Stimulated activated CD4-positive, alpha-beta T cell treated with anti-CD3 and anti-CD28 coated beads, Interleukin-2, amount 100 ng/mL, for 48 hours (primary cell): ENCODE measurements around the gene EEF1AKMT1.
"Not testable (repeated sequence)": the region's sequence is repeated elsewhere in the genome, so short reads cannot be mapped to it uniquely, and the experiment has no call there.

Source experiments
- DNase-seq, 2 donors: peaks; one replicate each; pipeline ENCODE4 v3.0.0-alpha.2; 2020

Gene EEF1AKMT1

DNA sequence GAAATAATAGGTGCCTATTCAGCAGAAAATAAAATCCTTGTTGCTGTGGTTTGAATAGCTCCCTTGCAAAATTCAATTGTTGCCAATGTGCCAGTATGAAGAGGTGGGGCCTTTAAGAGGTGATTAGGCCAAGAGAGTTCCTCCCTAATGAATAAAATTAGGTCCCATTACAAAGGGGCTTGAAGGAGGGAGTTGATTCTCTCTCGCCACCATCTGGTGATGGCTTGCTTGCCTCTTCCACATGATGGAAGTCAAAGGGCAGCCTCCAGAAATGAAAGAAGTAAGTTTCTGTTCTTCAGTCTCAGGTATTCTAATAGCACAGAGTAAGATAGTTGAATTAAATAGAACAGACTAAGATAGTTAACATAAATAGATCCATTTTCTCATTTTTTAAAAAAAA is 3.0 kb upstream of the EEF1AKMT1 start:
- DNase-seq = no peak

DNA sequence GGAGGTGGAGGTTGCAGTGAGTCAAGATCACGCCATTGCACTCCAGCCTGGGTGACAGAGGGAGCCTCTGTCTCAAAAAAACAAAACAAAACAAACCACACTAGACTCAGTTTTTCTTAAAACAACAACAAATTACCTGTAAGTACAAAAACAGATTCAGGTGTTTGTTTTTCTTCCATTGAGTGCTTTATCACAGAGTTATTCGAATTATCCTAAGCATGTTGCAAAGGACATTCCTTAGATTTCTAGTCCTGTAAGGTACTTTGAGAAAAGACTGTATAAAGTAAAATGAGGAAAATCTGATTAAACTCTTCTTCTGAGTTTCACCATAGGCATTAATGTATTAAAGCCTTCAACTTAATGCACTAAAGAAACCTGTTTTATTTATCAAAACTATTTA is 2.2 kb upstream of the EEF1AKMT1 start:
- DNase-seq = no peak

DNA sequence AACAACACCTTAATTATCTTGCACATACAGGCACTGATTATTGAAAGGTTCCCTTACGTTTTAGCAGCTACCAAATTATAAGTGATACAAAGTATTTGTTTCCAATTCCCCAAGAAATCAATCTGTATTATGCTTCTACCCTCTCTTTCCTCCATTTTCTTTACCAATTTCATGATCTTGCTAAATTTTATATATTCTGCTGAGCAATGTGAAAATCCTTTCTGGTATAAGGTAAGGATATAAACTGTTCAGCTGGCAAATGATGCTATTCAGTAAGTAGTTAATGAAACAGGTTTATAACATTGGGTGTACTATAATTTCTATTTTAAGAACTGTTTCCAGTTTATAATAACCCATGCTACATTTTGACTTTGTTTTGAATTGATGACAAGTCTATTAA is 985 bp upstream of the EEF1AKMT1 start:
- DNase-seq = no peak

DNA sequence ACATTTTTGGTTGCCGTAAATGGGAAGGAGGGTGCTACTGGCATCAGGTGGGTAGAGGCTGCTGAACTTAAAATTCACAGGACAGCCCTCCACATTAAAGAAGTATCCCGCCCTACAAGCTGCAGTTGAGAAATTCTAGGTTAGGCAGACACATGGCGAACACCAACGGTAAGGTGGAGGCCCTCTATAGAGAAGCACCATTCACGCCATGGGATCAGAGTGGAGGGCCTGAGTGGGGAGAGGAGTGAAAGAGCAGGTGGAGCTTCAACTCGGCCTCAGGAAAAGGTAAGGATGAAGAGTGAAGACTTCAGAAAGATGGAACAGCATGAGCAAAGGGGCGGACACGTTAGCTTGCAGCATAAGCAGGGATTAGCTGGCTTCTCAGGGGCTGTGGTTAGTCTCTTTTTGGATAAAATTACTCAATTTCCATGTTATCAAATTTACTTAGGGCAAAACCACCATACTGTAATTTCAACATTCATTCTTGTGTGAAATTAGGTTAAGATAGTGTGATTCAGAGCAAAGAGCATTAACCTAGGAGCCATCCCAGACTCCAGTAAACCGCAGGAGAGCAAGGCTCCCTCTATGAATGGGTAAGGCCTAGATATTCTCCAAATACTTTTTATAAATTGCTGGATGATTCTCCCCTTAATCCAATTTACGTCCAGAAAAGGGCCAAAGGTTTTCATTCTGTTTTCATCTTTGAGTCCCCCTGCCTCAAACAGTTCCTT is 1.2 kb downstream of the EEF1AKMT1 start:
- no peak for DNase-seq

DNA sequence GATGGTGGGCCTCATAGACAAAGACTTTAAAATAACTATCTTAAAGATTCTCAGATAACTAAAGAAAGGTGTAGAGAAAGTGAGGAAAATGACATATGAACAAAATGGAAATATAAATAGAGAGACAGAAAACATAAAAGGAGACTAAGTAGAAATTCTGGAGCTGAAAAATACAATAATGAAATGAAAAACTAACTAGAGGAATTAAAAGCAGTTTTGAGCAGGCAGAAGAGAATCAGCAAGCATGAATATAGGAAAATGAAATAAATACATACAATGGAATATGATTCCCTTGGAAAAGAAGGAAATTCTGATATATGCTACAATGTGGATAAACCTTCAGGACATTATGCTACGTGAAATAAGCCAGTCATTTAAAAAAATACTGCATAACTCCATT is 3.9 kb downstream of the EEF1AKMT1 start:
- DNase-seq = no peak

DNA sequence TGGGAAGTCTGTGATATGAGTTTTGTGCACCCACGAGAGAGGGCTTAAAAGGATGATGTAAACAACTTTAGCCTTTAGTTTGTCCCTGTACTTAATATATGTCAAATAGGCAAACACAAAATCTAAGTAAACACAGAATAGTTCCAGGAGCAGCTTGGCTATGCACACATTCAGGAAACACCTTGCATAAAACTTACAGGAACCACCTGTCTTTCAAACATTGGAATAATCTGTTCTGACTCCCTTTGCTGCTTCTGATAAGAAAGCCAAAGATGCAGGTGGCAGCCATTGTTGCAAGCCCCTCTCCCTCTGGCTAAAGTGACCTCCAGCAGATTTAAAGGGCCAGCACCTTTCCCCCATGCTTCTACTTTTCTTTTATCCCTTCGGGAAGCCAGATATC is 4.7 kb downstream of the EEF1AKMT1 start:
- no peak for DNase-seq

DNA sequence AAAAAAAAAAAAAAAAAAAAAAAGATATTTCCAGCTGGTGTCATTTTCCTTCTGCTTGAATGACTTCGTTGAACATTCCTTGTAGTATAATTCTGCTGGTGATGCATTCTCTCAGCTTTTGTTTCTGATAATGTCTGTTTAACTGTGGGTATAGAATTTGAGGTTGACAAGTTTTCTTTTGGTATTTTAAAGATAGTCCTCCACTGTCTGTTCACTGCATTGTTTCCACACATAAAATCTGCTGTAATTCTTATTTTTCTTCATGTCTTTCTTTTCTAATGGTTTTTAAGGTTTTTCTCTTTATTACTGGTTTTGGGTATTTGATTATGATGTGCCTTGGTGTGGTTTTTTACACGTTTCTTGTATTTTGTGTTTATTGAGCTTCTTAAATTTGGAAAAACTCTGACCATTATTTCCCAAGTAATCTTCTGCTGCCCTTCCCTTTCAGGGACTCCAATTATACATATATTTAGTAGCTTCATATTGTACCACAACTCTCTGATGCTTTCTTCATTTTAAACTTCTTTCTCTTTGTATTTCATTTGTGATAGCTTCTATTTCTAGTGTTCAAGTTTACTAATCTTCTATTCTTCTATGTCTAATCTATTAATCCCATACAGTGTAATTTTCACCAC is 6.3 kb downstream of the EEF1AKMT1 start:
- no peak for DNase-seq

DNA sequence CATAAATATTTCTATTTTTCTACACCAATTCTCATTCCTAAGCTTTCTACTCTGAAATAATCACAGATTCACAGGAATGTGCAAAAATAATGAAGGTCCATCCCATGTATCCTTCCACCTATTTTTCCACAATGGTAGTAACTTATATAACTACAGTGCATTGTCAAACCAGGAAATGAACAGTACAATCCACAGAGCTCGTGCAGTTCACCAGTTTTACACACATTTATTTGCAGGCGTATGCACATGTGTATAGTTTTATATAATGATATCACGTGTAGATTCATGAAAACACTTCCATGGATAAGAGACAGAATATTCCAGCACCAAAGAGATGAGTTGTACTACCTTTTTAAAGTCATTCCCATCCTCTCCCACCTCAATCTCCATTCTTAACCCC is 12.9 kb downstream of the EEF1AKMT1 start:
- DNase-seq = no peak

DNA sequence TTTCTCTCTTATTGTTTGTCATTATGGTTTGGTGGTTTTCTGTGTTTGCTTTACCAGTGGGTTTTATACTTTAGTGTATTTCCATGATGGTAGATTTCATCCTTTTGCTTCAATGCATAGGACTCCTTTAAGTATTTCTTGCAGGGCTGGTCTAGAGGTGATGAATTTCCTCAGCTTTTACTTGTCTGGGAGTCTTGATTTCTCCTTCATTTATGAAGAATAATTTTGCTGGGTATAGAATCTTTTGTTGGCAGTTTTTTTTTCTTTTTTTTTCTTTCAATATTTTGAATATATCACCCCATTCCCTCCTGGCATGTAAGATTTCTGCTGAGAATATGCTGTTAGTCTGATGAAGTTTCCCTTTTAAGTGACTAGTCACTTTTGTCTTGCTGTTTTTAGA is 19.8 kb downstream of the EEF1AKMT1 start:
- no peak for DNase-seq

DNA sequence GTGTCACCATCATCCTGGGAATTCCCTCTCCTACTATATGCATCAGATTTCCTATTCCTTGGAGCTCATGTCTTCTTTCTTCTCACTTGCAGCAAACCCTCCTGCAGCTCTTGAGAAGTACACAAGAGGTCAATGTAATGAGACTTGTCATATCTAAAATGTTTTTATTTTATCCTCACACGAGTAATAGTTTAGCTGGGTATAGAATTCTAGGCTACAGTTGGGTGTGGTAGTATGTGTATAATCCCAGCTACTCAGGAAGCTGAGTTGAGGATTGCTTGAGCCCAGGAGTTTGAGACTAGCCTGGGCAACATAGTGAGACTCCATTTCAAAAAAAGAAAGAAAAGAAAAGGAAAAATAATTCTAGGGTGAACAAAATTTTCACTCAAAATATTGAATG is 24.4 kb downstream of the EEF1AKMT1 start:
- no peak for DNase-seq

DNA sequence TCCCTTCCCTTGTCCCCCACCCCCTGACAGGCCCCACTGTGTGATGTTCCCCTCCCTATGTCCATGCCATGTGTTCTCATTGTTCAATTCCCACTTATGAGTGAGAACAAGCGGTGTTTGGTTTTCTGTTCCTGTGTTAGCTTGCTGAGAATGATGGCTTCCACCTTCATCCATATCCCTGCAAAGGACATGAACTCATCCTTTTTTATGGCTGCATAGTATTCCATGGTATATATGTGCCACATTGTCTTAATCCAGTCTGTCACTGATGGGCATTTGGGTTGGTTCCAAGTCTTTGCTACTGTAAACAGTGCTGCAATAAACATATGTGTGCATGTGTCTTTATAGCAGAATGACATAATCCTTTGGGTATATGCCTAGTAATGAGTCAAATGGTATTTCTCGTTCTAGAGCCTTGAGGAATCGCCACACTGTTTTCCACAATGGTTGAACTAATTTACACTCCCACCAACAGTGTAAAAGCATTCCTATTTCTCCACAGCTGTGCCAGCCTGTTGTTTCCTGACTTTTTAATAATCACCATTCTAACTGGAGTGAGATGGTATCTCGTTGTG is 29.8 kb downstream of the EEF1AKMT1 start:
- not testable (repeated sequence) for DNase-seq

DNA sequence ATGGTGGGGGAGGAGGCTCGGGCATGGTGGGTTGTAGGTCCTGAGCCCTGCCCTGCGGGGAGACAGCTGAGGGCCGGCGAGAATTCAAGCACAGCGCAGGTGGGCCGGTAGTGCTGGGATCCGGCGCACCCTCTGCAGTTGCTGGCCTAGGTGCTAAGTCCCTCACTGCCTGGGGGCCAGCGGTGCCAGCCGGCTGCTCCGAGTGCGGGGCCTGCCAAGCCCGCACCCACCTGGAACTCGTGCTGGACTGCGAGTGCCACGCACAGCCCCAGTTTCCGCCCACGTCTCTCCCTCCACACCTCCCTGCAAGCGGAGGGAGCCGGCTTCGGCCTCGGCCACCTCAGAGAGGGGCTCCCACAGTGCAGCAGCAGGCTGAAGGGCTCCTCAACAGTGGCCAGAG is 33.7 kb downstream of the EEF1AKMT1 start:
- DNase-seq = no peak

DNA sequence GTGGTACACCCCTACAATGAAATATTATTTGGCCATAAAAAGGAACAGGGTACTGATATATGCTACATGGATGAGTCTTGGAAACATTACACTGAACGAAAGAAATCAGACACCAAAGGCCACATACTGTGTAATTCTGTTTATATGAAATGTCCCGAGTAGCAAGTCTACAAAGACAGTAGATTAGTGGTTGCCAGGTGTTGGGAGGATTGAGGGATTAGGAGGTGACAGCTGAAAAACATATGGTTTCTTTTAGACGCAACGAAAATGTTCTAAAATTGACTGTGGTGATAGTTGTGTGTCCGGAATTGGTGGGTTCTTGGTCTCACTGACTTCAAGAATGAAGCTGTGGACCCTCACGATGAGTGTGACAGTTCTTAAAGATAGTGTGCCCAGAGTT is 35.1 kb downstream of the EEF1AKMT1 start:
- DNase-seq = no peak

DNA sequence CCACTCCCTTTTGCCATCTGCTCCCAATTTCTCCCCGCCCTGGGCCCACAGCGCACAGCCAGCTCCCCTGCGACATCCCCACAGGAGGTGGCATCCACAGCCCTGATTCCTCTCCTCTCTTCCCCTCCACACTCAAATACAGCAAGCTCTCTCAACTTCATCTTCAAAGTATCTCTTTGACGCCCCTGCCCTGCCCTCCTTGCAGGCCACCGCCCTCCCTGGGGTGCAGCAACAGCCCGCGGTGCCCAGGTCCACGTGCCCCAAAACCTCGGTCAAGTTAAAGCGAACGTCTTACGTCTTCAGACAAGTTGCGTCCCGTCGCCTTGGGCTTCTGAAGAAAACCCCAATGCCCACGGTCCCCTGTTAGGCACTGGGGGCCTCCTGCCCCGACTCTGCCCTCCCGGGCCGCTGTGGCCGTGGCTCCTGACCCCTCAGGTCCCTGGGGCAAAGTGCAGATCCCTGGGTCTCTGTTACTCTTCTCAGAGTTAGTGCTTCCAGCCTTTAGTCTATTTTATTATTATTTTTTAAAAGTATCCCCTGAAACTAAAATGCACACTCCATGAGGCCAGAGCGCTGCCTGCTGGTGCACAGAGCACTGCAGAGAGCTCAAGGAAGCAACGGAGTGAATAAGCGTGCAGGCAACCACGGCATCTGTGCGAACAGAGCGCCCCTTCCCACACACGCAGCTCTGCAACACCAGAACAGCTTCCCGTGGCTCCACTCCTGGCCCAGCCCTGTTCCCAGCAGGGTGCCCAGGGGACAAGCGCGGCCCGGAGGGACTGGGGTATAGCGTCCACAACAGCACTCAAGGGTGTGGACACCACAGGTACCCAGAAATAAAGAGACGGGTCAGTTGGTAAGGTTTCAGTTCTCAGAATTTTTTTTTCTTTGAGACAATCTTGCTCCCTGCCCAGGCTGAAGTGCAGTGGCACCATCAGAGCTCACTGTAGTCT is 43.9 kb downstream of the EEF1AKMT1 start:
- DNase-seq = no peak

DNA sequence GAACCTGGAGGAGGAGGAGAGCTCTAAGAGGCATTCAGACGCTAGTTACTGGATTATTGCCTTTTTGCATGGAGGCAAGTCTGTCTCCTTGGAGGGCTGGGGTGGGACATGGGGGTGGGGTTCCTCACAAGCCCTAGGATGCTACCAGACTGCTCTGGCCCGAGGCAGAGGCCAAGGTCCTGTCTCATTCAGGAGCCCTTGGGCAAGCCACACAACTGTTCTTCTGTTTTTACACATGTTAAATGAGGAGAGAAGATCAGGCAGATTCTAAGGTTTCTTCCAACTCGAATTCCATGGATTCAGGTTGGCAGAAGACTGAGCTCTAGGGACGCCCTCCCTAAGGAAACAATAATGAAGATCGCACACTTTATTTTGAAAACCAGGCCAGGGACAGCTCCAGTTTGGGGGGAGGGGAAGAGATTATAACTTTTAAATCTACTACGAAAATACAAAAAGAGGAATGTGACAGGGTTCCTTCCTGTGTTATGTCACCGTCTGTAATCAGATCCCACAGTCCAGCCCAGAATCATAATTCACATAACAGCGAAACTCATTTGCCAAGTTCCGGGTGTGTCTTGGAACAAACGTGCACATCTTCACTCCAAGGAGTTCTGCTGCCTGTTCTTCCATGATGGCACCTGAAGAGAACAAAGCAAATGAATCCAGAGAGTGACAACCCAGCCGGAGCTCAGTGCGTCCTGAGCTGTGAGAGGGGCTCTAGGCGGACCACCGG is 45.0 kb downstream of the EEF1AKMT1 start:
- no peak for DNase-seq

DNA sequence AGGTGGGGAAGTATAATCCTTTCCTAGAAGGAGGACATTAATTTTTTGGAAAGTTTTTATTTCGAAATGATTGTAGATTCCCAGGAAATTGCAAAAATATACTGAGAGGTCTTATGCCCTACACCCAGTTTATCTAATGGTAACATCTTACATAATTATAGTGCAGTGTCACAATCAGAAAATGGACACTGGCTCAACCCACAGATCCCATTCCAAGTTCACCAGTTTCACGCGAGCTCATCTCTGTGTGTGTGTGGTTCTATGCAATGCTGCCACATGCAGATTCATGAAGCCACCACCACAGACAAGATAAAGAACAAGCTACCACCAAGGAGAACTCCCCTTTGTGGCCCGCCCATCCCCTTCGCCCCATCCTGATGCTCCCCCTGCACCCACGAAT is 45.9 kb downstream of the EEF1AKMT1 start:
- DNase-seq = no peak

DNA sequence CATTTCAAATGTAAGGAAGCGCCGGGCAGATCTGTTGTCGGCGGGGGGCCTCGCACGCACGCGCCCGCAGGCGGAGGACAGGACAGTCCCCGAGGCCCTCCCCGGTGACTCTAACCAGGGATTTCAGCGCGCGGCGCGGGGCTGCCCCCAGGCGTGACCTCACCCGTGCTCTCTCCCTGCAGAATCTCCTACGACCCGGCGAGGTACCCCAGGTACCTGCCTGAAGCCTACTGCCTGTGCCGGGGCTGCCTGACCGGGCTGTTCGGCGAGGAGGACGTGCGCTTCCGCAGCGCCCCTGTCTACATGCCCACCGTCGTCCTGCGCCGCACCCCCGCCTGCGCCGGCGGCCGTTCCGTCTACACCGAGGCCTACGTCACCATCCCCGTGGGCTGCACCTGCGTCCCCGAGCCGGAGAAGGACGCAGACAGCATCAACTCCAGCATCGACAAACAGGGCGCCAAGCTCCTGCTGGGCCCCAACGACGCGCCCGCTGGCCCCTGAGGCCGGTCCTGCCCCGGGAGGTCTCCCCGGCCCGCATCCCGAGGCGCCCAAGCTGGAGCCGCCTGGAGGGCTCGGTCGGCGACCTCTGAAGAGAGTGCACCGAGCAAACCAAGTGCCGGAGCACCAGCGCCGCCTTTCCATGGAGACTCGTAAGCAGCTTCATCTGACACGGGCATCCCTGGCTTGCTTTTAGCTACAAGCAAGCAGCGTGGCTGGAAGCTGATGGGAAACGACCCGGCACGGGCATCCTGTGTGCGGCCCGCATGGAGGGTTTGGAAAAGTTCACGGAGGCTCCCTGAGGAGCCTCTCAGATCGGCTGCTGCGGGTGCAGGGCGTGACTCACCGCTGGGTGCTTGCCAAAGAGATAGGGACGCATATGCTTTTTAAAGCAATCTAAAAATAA is 52.1 kb downstream of the EEF1AKMT1 start:
- DNase-seq = no peak

DNA sequence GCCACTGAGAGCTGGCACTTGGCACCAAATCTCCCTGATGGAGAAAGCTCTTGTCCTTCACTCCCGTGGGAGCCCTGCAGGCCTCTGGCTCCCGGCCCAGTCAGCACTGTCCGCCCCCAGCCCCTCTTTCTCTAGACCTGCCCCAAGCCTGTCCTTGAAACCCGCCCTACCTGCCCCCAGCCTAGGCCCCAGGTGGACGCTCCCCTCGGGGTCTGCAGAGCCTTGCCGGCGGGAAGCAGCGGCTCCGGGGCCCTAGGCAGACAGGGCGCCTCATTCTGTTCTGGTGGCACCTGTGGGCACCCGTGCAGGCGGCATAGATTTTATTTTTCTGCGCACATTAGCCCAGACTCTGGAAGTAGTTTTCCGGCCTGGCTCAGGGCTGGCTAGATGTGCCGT is 52.7 kb downstream of the EEF1AKMT1 start:
- no peak for DNase-seq

DNA sequence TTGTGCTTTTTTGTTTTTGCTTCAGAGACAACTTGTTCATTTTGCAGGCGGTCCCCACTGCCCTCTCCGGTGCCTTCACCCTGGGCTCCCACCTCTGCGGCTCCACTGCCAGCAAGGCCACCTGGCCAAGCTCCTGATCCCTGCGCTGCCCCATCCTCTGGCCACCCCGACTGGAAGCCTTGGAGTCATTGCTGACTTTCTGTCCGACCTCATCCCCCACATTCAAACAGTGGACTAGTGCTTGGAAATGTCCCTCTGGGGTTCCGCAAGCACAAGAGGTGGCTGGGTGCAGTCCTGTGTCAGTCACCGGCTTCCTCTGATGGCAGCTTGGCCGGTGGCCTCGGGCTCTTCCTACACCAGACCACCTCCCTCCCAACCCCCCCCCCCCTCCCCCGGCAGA is 53.3 kb downstream of the EEF1AKMT1 start:
- DNase-seq = no peak

DNA sequence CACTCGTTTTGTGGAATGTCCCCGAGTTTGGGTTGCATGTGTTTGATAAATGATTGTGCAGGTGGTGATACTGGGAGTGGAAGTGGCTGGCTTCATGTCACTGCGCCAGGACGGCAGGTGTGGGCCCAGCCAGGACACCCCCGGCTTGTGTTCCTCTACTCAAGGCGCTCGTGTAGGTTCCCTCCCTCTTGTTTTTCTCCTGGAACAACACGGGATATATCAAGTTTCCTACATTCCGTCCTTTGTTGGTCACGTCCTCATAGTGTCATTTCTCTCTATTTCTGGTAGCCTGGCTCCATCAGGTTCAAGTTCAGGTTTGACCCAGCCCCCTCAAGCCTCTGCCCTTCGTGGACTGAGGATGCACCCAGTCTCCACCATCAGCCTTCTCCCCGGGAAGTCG is 54.0 kb downstream of the EEF1AKMT1 start:
- DNase-seq = no peak

DNA sequence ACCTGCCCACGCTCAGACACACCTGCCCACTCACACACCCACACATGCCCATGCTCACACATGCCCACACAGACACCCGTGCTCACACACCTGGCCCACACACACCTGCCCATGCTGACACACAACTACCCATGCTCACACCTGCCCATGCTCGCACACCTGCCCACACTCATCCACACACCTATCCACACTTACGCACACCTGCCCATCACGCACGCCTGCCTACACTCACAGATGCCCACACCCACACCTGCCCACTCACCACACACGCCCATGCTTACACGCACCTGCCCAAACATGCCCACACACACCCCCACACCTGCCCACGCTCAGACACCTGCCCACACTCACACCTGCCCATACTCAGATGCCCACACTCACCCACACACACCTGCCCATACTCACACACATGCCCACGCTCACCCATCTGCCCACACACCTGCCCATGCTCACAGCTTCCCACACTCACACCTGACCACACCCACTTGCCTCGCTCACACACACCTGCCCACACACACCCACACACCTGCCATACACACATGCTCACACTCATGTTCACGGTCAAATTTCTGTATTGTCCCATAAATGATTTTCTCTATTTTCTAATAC is 54.7 kb downstream of the EEF1AKMT1 start:
- no peak for DNase-seq
